ENCODE results near the gene PCGF3.

DNA sequence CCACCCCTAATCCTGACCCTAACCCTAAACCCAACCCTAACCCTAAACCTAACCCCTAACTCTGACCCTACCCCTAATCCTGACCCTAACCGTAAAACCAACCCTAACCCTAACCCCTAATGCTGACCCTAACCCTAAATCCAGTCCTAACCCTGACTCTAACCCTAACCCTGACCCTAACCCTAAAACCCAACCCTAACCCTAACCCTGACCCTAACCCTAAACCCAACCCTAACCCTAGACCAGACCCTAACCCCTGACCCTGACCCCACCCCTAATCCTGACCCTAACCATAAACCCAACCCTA is 708 bp upstream of the PCGF3 start:
- TF ChIP-seq, protein P1, sequence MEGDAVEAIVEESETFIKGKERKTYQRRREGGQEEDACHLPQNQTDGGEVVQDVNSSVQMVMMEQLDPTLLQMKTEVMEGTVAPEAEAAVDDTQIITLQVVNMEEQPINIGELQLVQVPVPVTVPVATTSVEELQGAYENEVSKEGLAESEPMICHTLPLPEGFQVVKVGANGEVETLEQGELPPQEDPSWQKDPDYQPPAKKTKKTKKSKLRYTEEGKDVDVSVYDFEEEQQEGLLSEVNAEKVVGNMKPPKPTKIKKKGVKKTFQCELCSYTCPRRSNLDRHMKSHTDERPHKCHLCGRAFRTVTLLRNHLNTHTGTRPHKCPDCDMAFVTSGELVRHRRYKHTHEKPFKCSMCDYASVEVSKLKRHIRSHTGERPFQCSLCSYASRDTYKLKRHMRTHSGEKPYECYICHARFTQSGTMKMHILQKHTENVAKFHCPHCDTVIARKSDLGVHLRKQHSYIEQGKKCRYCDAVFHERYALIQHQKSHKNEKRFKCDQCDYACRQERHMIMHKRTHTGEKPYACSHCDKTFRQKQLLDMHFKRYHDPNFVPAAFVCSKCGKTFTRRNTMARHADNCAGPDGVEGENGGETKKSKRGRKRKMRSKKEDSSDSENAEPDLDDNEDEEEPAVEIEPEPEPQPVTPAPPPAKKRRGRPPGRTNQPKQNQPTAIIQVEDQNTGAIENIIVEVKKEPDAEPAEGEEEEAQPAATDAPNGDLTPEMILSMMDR (IDR thresholded peaks at IDR 0.05; ENCODE audit: insufficient read depth, low read length, poor library complexity, severe bottlenecking): no peak
- no peak for TF ChIP-seq EZH2phosphoT487 (conservative IDR thresholded peaks at IDR 0.05; ENCODE audit: low read length)
